WTC11 (cell line): ENCODE measurements around the gene LMF1. TPM values are rescaled to one million over a fixed set of nuclear protein-coding genes. Genes with fewer than 3 reads are reported as not detected.

Source experiments
- ATAC-seq: fragments of 200-7000 bp; cut with Tn5 transposase; 2 replicates; pipeline ENCODE4 v1.10.0; 2021; ENCODE audit warnings: mild to moderate bottlenecking, moderate library complexity
- CTCF ChIA-PET: fragments of 300-600 bp; sonication (Branson Sonifier 250); formaldehyde crosslinking; loops from one replicate; lab custom pipeline; 2021; ENCODE audit warnings: antibody characterized with exemption; lab: Charles Lee
- POLR2A ChIA-PET: fragments of 350-600 bp; sonication (Branson Sonifier 250); formaldehyde crosslinking; loops from one replicate; lab custom pipeline; 2021; ENCODE audit warnings: antibody characterized with exemption; lab: Charles Lee
- DNase-seq: peaks from one replicate; pipeline ENCODE4 v3.0.0; 2021; ENCODE audit warnings: low spot score
- H3K27ac Mint-ChIP-seq: 2 replicates; pipeline ENCODE4 v1.8.0; 2021; ENCODE audit warnings: mixed read lengths
- H3K27me3 Mint-ChIP-seq: 2 replicates; pipeline ENCODE4 v1.8.0; 2021; ENCODE audit warnings: low read depth, mild to moderate bottlenecking, moderate library complexity, mixed read lengths
- H3K36me3 Mint-ChIP-seq: 2 replicates; pipeline ENCODE4 v1.8.0; 2021; ENCODE audit warnings: mixed read lengths
- H3K4me1 Mint-ChIP-seq: 2 replicates; pipeline ENCODE4 v1.8.0; 2022; ENCODE audit warnings: mixed read lengths
- H3K4me3 Mint-ChIP-seq: 2 replicates; pipeline ENCODE4 v1.8.0; 2021; ENCODE audit warnings: mild to moderate bottlenecking, moderate library complexity, mixed read lengths
- H3K9me3 Mint-ChIP-seq: 2 replicates; pipeline ENCODE4 v1.8.0; 2021; ENCODE audit warnings: mixed read lengths
- CBFB ChIP-seq: sonication (generic); formaldehyde crosslinking; IDR thresholded peaks from 2 replicates; pipeline ENCODE4 v1.8.1; 2022; ENCODE audit warnings: mild to moderate bottlenecking, low read depth, missing genetic modification reagents
- GABPB1 ChIP-seq: sonication (generic); formaldehyde crosslinking; IDR thresholded peaks from 2 replicates; pipeline ENCODE4 v1.8.1; 2023; ENCODE audit warnings: mild to moderate bottlenecking, missing genetic modification reagents
- GRHL2 ChIP-seq: fragments of 250-450 bp; sonication (Bioruptor Pico); IDR thresholded peaks from 2 replicates; pipeline ENCODE4 v1.8.0; 2022; ENCODE audit warnings: mild to moderate bottlenecking, moderate library complexity; ENCODE audit not compliant: insufficient replicate concordance, severe bottlenecking
- JAZF1 ChIP-seq: fragments of 250-450 bp; sonication (Bioruptor Pico); IDR thresholded peaks from 2 replicates; pipeline ENCODE4 v1.9.0; 2021; ENCODE audit warnings: moderate library complexity, mild to moderate bottlenecking, inconsistent platforms
- NR1H2 ChIP-seq: sonication (generic); formaldehyde crosslinking; IDR thresholded peaks from 2 replicates; pipeline ENCODE4 v1.9.0; 2021; ENCODE audit warnings: mild to moderate bottlenecking, moderate library complexity, missing genetic modification reagents
- OVOL2 ChIP-seq: fragments of 250-450 bp; sonication (Bioruptor Pico); IDR thresholded peaks from 2 replicates; pipeline ENCODE4 v1.9.0; 2021; ENCODE audit warnings: mild to moderate bottlenecking, borderline replicate concordance
- SMAD4 ChIP-seq: sonication (generic); formaldehyde crosslinking; IDR thresholded peaks from 2 replicates; pipeline ENCODE4 v1.8.0; 2022; ENCODE audit warnings: mild to moderate bottlenecking, missing genetic modification reagents
- SOX15 ChIP-seq: fragments of 250-450 bp; sonication (Bioruptor Pico); IDR thresholded peaks from 2 replicates; pipeline ENCODE4 v1.9.0; 2021; ENCODE audit warnings: mild to moderate bottlenecking
- TEAD1 ChIP-seq: sonication (generic); formaldehyde crosslinking; IDR thresholded peaks from 2 replicates; pipeline ENCODE4 v1.8.0; 2022; ENCODE audit warnings: mild to moderate bottlenecking, missing genetic modification reagents
- TEAD4 ChIP-seq: sonication (generic); formaldehyde crosslinking; IDR thresholded peaks from 2 replicates; pipeline ENCODE4 v1.8.0; 2022; ENCODE audit warnings: mild to moderate bottlenecking, missing genetic modification reagents
- TP53 ChIP-seq: sonication (generic); formaldehyde crosslinking; IDR thresholded peaks from 2 replicates; pipeline ENCODE4 v1.8.1; 2023; ENCODE audit warnings: mild to moderate bottlenecking, missing genetic modification reagents
- ZNF219 ChIP-seq: sonication (generic); formaldehyde crosslinking; IDR thresholded peaks from 2 replicates; pipeline ENCODE4 v1.8.0; 2023; ENCODE audit warnings: missing genetic modification reagents, mild to moderate bottlenecking, borderline replicate concordance
- ZNF232 ChIP-seq: sonication (generic); formaldehyde crosslinking; IDR thresholded peaks from 2 replicates; pipeline ENCODE4 v1.8.0; 2022; ENCODE audit warnings: mild to moderate bottlenecking, missing genetic modification reagents
- ZNF396 ChIP-seq: fragments of 250-450 bp; sonication (Bioruptor Pico); IDR thresholded peaks from 2 replicates; pipeline ENCODE4 v1.8.0; 2021; ENCODE audit warnings: mild to moderate bottlenecking, moderate library complexity, borderline replicate concordance
- ZNF423 ChIP-seq: fragments of 250-450 bp; sonication (Bioruptor Pico); IDR thresholded peaks from 2 replicates; pipeline ENCODE4 v2.1.2; 2022; ENCODE audit warnings: mild to moderate bottlenecking, moderate library complexity
- total RNA-seq: library from RNA; stranded (reverse); gene quantifications from 3 replicates; pipeline ENCODE4 v1.2.3, GENCODE V29; 2021
- TF ChIP-seq, protein P1 (sequence below): fragments of 200-600 bp; IDR thresholded peaks from 2 replicates; pipeline ENCODE4 v1.8.0; 2022; ENCODE audit warnings: antibody characterized with exemption
- TF ChIP-seq, protein P2 (sequence below): sonication (generic); formaldehyde crosslinking; IDR thresholded peaks from 2 replicates; pipeline ENCODE4 v1.8.0; 2022; ENCODE audit warnings: mild to moderate bottlenecking, missing genetic modification reagents
- TF ChIP-seq, protein P3 (sequence below): sonication (generic); formaldehyde crosslinking; IDR thresholded peaks from 2 replicates; pipeline ENCODE4 v1.8.0; 2023; ENCODE audit warnings: mild to moderate bottlenecking, missing genetic modification reagents
- TF ChIP-seq, protein P4 (sequence below): sonication (generic); formaldehyde crosslinking; IDR thresholded peaks from 2 replicates; pipeline ENCODE4 v1.8.1; 2023; ENCODE audit warnings: mild to moderate bottlenecking, moderate library complexity, missing genetic modification reagents
- TF ChIP-seq, protein P5 (sequence below): sonication (generic); formaldehyde crosslinking; IDR thresholded peaks from 2 replicates; pipeline ENCODE4 v1.8.0; 2023; ENCODE audit warnings: missing genetic modification reagents

The LMF1 gene
- total RNA-seq, 1 experiment from 2014 or later: 10.5 TPM

DNA sequence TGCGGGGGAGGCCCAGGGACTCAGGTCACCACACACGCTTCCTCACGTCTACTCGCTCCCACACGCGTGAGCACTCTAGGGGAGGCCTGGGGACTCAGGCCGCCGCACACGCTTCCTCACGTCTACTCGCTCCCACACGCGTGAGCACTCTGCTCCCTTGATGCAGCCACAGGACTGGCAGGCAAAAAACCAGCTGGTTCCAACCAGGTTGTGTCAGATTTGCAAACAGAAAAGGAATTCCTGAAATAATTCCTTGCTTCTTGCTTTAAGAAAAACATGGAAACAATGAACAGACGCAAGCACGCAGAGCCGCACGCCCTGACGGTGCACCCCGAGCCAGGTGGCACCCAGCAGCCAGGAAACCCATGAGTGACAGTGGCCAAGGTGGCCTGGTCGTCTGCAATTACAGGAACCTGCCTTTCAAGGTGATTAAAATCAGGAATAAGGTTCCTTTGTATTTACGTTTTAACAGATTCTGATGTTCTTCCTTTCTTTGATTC lies 37.9 kb downstream of the LMF1 start:
- ATAC-seq (no peak), DNase-seq (no peak)
- no peaks in the 10 kb centered on the region for H3K9me3 Mint-ChIP-seq
- H3K4me3 Mint-ChIP-seq: no peak overlapping the region
- ChIA-PET POLR2A (no interaction called here), CTCF (no interaction called here)
- H3K4me1 Mint-ChIP-seq: peaks cover 8% of the 10 kb centered on the region
- no peaks in the 10 kb centered on the region for H3K27me3 Mint-ChIP-seq
- no peaks in the 10 kb centered on the region for H3K36me3 Mint-ChIP-seq
- peak overlapping the region; percentile 67; the same call in 1 of the 2 replicates for H3K27ac Mint-ChIP-seq
- TF ChIP-seq, protein P1, sequence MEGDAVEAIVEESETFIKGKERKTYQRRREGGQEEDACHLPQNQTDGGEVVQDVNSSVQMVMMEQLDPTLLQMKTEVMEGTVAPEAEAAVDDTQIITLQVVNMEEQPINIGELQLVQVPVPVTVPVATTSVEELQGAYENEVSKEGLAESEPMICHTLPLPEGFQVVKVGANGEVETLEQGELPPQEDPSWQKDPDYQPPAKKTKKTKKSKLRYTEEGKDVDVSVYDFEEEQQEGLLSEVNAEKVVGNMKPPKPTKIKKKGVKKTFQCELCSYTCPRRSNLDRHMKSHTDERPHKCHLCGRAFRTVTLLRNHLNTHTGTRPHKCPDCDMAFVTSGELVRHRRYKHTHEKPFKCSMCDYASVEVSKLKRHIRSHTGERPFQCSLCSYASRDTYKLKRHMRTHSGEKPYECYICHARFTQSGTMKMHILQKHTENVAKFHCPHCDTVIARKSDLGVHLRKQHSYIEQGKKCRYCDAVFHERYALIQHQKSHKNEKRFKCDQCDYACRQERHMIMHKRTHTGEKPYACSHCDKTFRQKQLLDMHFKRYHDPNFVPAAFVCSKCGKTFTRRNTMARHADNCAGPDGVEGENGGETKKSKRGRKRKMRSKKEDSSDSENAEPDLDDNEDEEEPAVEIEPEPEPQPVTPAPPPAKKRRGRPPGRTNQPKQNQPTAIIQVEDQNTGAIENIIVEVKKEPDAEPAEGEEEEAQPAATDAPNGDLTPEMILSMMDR: no peak
- TF ChIP-seq TP53 (CRISPR knock-in tag): no peak
- TF ChIP-seq JAZF1 (CRISPR knock-in tag): no peak
- no peak for TF ChIP-seq TEAD1 (CRISPR knock-in tag)
- TF ChIP-seq SOX15: no peak
- no peak for TF ChIP-seq NR1H2 (CRISPR knock-in tag)
- TF ChIP-seq, protein P2, sequence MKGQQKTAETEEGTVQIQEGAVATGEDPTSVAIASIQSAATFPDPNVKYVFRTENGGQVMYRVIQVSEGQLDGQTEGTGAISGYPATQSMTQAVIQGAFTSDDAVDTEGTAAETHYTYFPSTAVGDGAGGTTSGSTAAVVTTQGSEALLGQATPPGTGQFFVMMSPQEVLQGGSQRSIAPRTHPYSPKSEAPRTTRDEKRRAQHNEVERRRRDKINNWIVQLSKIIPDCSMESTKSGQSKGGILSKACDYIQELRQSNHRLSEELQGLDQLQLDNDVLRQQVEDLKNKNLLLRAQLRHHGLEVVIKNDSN (CRISPR knock-in tag): no peak
- no peak for TF ChIP-seq ZNF423 (CRISPR knock-in tag)
- TF ChIP-seq, protein P3, sequence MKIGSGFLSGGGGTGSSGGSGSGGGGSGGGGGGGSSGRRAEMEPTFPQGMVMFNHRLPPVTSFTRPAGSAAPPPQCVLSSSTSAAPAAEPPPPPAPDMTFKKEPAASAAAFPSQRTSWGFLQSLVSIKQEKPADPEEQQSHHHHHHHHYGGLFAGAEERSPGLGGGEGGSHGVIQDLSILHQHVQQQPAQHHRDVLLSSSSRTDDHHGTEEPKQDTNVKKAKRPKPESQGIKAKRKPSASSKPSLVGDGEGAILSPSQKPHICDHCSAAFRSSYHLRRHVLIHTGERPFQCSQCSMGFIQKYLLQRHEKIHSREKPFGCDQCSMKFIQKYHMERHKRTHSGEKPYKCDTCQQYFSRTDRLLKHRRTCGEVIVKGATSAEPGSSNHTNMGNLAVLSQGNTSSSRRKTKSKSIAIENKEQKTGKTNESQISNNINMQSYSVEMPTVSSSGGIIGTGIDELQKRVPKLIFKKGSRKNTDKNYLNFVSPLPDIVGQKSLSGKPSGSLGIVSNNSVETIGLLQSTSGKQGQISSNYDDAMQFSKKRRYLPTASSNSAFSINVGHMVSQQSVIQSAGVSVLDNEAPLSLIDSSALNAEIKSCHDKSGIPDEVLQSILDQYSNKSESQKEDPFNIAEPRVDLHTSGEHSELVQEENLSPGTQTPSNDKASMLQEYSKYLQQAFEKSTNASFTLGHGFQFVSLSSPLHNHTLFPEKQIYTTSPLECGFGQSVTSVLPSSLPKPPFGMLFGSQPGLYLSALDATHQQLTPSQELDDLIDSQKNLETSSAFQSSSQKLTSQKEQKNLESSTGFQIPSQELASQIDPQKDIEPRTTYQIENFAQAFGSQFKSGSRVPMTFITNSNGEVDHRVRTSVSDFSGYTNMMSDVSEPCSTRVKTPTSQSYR: no peak
- no peak for TF ChIP-seq SMAD4 (CRISPR knock-in tag)
- no peak for TF ChIP-seq ZNF396 (CRISPR knock-in tag)
- TF ChIP-seq ZNF219: no peak
- no peak for TF ChIP-seq GRHL2
- TF ChIP-seq, protein P4, sequence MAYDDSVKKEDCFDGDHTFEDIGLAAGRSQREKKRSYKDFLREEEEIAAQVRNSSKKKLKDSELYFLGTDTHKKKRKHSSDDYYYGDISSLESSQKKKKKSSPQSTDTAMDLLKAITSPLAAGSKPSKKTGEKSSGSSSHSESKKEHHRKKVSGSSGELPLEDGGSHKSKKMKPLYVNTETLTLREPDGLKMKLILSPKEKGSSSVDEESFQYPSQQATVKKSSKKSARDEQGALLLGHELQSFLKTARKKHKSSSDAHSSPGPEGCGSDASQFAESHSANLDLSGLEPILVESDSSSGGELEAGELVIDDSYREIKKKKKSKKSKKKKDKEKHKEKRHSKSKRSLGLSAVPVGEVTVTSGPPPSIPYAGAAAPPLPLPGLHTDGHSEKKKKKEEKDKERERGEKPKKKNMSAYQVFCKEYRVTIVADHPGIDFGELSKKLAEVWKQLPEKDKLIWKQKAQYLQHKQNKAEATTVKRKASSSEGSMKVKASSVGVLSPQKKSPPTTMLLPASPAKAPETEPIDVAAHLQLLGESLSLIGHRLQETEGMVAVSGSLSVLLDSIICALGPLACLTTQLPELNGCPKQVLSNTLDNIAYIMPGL: no peak
- TF ChIP-seq TEAD4 (CRISPR knock-in tag): no peak
- TF ChIP-seq GABPB1 (CRISPR knock-in tag): no peak
- no peak for TF ChIP-seq ZNF232
- no peak for TF ChIP-seq CBFB (CRISPR knock-in tag)
- TF ChIP-seq, protein P5, sequence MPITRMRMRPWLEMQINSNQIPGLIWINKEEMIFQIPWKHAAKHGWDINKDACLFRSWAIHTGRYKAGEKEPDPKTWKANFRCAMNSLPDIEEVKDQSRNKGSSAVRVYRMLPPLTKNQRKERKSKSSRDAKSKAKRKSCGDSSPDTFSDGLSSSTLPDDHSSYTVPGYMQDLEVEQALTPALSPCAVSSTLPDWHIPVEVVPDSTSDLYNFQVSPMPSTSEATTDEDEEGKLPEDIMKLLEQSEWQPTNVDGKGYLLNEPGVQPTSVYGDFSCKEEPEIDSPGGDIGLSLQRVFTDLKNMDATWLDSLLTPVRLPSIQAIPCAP: no peak
- no peak for TF ChIP-seq OVOL2 (CRISPR knock-in tag)
